HG02763 (cell line): ENCODE results near the gene TBC1D3B.
"Not testable (repeated sequence)": the region's sequence is repeated elsewhere in the genome, so short reads cannot be mapped to it uniquely, and the experiment has no call there.

Experiments
- ATAC-seq: cut with Tn5 transposase; IDR thresholded peaks from one replicate; pipeline ENCODE4 v1.9.1; 2021; ENCODE audit warnings: mild to moderate bottlenecking, moderate library complexity; ENCODE audit not compliant: unreplicated experiment

The TBC1D3B gene

GRCh38 chr17:36182176-36183000, 6.0 kb upstream of the TBC1D3B start:
- ATAC-seq: no peak

- not testable (repeated sequence) for ATAC-seq
Measured at GRCh38 chr17:36181446-36182175, 5.2 kb upstream of the TBC1D3B start.

GRCh38 chr17:36168836-36169235, 7.6 kb downstream of the TBC1D3B start:
- ATAC-seq: not testable (repeated sequence)

- no peak for ATAC-seq
Measured at GRCh38 chr17:36153895-36154610, 22.4 kb downstream of the TBC1D3B start.

- ATAC-seq: no peak
Measured at GRCh38 chr17:36152639-36153120, 23.8 kb downstream of the TBC1D3B start.

- no peak for ATAC-seq
Measured at GRCh38 chr17:36151891-36152638, 24.4 kb downstream of the TBC1D3B start.

- no peak for ATAC-seq
Measured at GRCh38 chr17:36149296-36149820, 27.1 kb downstream of the TBC1D3B start.

- no peak for ATAC-seq
Measured at GRCh38 chr17:36148559-36149295, 27.7 kb downstream of the TBC1D3B start.

GRCh38 chr17:36147601-36148000, 28.8 kb downstream of the TBC1D3B start:
- no peak for ATAC-seq

- ATAC-seq: no peak
Measured at GRCh38 chr17:36144981-36145729, 31.3 kb downstream of the TBC1D3B start.

- no peak for ATAC-seq
Measured at GRCh38 chr17:36144014-36144413, 32.4 kb downstream of the TBC1D3B start.

GRCh38 chr17:36142806-36143205, 33.6 kb downstream of the TBC1D3B start:
- no peak for ATAC-seq

- ATAC-seq: no peak
Measured at GRCh38 chr17:36142235-36142634, 34.2 kb downstream of the TBC1D3B start.

- ATAC-seq: no peak
Measured at GRCh38 chr17:36136439-36136838, 40.0 kb downstream of the TBC1D3B start.

GRCh38 chr17:36136036-36136435, 40.4 kb downstream of the TBC1D3B start:
- no peak for ATAC-seq

- no peak for ATAC-seq
Measured at GRCh38 chr17:36135465-36135864, 41.0 kb downstream of the TBC1D3B start.

GRCh38 chr17:36133602-36134236, 42.7 kb downstream of the TBC1D3B start:
- no peak for ATAC-seq

GRCh38 chr17:36132421-36132831, 44.0 kb downstream of the TBC1D3B start:
- ATAC-seq: no peak
